ENCODE results near the gene AHCTF1.

DNA sequence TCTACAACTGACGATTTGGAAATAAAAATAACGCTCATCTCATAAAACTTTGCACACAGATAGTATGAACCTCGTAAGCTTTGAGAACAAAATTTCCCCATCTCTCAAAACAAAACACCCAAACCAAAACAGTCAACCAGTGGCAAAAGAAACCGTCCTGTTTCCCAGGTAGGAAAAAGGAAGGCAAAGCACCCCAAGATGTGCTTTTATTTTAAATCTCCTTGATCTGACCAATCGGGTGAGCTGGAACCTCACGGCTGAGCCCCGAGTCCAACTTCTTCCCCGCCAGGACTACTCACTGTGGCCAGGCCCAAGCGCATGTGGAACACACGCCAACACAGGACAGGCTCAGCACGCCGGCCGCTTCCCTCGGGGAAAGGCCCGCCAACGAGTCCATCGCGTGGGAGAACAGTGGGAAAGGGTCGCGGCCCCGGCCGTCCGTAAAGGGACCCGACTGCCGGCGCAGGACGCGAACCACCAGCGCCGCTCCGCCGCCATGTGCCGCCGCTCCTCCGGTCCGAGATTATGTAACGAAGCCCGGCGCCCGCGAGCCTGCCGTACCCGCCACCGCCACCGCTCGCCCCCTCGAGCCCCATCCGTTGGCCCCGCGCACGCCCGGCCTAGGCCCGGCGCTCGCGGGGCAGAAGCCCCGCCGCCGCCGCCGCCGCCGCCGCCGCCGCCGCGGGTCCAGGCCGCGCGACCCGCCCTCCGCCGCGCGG is 759 bp downstream of the AHCTF1 start:
- TF ChIP-seq CTCF (IDR thresholded peaks at IDR 0.05), result no peak
- no peak for TF ChIP-seq POLR2A (IDR thresholded peaks at IDR 0.05)

Measured in uterus (tissue), 2 donors.